SKM-1 treated with dmso at 0.1 percent for 144 hours (cell line): Measurements from ENCODE around the gene EHHADH.

Experiments used
- DNase-seq: peaks from one replicate; lab custom pipeline; 2025; ENCODE audit not compliant: unreplicated experiment; lab: John Stamatoyannopoulos, UW

EHHADH gene

GRCh38 chr3:185253645-185254410 is at the start of gene EHHADH:
Gene EHHADH, minus strand, starts transcription at chr3:185254049. Its CDS starts 27 bp downstream, at chr3:185254022.
- peak; percentile 45 for DNase-seq

GRCh38 chr3:185299918-185300426 is 46.1 kb upstream of the EHHADH start:
- DNase-seq = peak; percentile 87

- no peak for DNase-seq
Measured at GRCh38 chr3:185297867-185298266, 44.0 kb upstream of the EHHADH start.

GRCh38 chr3:185292238-185292637 is 38.4 kb upstream of the EHHADH start:
- DNase-seq = no peak

GRCh38 chr3:185290266-185290665 is 36.4 kb upstream of the EHHADH start:
- DNase-seq = no peak

- no peak for DNase-seq
Measured at GRCh38 chr3:185283374-185283935, 29.6 kb upstream of the EHHADH start.

- peak; percentile 56 for DNase-seq
Measured at GRCh38 chr3:185282696-185283373, 29.0 kb upstream of the EHHADH start.

GRCh38 chr3:185280572-185281365 is 26.9 kb upstream of the EHHADH start:
- peak; percentile 91 for DNase-seq

- DNase-seq = no peak
Measured at GRCh38 chr3:185279587-185280138, 25.8 kb upstream of the EHHADH start.

- no peak for DNase-seq
Measured at GRCh38 chr3:185276415-185276814, 22.6 kb upstream of the EHHADH start.

- DNase-seq = no peak
Measured at GRCh38 chr3:185272033-185272432, 18.2 kb upstream of the EHHADH start.

- DNase-seq = no peak
Measured at GRCh38 chr3:185270956-185271332, 17.1 kb upstream of the EHHADH start.

GRCh38 chr3:185270262-185270955 is 16.6 kb upstream of the EHHADH start:
- no peak for DNase-seq

GRCh38 chr3:185268194-185268962 is 14.5 kb upstream of the EHHADH start:
- DNase-seq = no peak

GRCh38 chr3:185267193-185267592 is 13.3 kb upstream of the EHHADH start:
- no peak for DNase-seq

GRCh38 chr3:185264849-185265553 is 11.2 kb upstream of the EHHADH start:
- DNase-seq = no peak

GRCh38 chr3:185263423-185263822 is 9.6 kb upstream of the EHHADH start:
- no peak for DNase-seq

- no peak for DNase-seq
Measured at GRCh38 chr3:185257334-185257733, 3.5 kb upstream of the EHHADH start.

- DNase-seq = no peak
Measured at GRCh38 chr3:185254799-185255198, 950 bp upstream of the EHHADH start.
